HG02642 (cell line): ENCODE results near the gene NODAL.

Source experiments
- ATAC-seq: cut with Tn5 transposase; IDR thresholded peaks from one replicate; pipeline ENCODE4 v1.9.1; 2021; ENCODE audit warnings: mild to moderate bottlenecking; ENCODE audit not compliant: unreplicated experiment, poor library complexity

Gene NODAL

DNA sequence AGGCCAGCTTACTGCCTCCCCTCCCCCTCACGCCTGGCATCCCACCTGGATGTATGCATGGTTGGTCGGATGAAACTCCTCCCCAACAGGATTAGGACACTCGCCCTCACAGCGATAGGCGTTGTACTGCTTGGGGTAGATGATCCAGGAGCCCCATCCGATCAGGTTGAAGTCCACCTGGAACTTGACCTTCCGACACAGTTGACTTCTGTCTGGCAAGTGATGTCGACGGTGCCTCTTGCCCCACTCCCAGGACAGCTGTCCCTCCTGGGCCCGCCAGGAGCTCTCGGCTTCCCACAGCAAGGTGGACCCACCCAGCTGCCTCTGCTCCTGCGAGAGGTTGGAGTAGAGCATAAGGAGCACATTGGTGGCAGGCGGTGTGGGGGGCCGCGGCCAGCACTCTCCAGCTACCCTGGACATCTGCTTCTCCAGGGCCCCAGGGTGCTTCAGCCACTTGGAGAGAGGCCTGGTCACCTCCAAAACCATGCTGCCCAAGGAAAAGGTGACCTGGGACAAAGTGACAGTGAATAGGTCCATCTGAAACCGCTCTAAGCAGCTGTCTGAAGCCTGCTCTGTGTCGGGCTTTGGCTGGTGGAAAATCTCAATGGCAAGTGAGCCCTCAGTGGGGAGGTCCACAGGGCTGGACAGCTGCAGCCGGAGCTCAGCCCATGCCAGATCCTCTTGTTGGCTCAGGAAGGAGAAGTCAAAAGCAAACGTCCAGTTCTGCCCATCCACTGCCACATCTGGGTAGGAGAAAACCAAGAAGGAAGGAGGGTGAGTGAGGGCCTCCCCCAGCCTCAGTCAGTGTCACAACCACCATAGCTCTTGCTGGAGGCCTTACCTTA, 6.0 kb downstream of the NODAL start:
- no peak for ATAC-seq

DNA sequence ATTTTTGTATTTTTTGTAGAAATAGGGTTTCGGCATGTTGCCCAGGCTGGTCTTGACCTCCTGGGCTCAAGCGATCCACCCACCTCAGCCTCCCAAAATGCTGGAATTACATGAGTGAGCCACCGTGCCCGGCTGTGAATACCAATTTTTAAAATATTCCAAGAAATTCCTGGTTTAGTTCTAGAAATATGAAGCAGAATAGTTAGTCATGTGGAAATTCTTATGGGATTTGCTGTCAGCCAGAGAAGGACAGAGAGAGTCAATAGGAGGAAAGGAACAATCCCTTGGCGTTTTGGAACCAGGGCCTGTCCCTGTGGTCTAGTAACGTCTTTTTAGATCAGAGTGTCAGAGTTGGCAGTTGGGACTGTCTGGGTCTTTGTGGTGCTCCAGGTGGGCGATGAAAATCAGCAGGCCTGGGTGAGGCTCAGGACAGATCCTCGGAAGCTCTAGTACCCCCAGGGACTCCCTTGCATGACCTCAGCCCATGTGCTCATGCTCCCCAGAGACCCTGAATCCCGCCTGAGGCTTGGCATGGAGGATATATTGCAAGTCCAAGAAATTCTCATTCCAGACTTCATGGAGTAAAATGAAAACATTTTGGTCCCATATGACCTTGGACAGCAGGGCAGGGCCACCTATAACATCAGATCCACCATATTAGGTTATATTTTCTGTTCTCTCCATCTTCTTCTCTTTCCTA, 7.8 kb downstream of the NODAL start:
- ATAC-seq = no peak

DNA sequence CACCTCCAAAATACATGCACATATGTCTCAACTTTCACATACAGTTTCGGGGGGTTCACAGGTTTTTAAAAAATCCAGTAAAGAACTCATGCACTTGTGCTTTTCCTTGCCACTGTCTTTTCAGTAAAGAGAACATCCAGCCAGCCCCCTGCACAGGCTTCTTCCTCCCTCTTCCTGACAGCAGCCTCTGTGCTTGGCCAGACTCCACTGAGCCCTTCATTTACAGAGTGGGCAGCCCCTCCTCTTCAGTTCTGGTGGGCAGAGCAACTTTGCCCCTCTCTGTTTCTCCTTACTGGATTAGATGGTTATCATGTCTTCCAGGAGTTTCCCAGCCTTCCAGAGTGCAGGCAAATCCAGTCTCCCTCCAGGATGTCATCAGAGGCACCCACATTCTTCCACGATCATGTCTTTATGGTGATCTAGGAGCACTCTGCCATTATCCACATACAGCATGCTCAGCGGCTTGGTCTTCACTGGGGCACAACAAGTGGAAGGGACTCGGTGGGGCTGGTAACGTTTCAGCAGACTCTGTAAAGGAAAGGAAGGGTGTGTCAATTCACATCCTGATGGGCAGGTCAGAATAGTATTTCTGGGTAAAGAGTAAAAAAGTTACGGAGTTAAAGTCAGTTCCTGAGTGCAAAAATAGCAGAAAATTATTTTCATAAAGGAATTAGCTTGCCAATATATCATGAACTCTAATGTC, 8.8 kb downstream of the NODAL start:
- no peak for ATAC-seq

DNA sequence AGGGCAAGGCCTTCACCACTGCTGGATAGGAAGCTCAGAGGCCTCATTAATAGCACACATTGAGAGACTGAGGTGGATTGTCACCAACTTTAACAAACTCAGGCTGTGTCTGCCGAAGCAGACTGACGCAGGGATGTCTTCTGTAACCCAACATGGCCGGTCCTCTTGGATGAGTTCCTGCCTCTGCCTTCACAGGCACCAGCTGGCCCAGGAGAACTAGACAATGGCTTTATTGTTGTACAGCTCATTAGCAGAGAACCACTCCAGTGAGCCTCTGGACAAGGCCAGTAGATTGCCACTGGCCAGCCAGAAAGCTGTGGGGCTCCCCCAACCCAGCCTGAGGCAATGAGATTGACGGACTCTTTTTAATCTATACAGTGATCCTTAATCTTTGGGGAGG, 9.4 kb downstream of the NODAL start:
- ATAC-seq = no peak

- ATAC-seq = no peak
Observed at GRCh38 chr10:70430493-70431445, 10.7 kb downstream of the NODAL start.

DNA sequence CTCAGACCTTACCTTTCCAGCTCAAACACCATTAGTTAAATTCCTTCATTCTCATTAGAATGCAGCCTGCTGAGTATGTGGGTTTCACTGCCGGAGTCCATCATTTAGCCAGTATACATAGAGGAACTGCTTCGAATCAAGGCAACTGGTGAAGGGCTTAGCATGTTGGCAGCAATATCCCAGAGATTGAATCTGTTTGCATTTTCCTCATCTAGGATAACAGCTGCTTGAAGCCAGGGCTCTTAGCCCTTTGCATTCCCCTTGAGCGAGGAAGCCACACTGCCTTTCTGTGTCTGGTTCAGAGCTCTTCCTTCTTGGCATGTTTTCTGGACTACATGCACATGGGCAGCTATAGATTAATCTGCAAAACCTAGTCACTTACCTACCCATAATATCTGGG, 14.7 kb downstream of the NODAL start:
- ATAC-seq = no peak

GRCh38 chr10:70425096-70425495, 16.4 kb downstream of the NODAL start:
- no peak for ATAC-seq

DNA sequence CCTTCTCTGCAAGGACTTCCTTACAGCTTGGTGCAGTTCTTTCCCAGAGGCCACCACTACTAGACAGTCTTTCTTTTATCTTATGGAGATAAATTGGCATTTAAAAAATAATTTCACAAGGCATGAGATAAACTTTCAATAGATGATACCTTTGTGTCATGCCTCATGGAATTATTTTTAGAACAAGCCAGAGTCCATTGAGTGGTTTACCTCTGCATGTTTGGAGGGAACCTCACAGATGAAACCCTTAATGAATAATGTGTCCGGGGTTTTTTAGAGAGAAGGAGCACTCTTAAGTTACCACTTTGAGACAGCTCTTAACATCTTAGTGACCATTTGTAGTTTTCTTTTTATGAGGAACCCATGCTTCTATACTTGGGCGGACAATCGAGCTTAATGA, 17.2 kb downstream of the NODAL start:
- no peak for ATAC-seq

DNA sequence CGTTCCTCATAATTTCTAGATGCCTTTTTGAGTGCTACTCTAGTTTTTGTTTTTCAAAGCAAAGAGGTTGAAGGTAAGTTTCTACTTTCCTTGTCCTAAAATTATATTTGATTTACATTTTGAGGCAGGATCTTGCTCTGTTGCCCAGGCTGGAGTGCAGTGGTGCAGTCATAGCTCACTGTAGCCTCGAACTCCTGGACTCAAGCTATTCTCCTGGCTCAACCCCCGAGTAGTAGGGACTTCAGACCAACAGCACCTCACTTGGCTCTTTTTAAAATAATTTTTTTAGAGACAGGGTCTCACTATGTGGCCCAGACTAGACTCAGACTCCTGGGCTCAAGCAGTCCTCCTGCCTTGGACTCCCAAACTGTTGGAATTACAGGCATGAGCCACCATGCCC, 22.8 kb downstream of the NODAL start:
- no peak for ATAC-seq

DNA sequence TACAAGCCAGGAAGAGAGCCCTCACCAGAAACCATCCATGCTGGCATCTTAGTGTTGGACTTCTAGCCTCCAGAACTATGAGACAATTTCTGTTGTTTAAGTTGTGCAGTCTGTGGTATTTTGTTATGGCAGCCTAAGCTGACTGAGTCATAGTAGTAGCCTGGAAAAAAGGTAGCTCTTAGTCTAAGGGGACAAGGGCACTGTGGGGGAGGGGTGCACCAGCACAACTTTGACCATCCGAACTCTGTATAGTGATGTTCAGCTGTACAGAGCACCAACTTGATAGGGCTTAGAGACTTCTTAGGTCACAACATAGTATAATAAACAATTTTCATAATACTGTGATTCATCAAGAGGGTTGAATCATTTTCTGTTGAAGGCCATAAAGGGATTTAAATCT, 23.3 kb downstream of the NODAL start:
- ATAC-seq = no peak

DNA sequence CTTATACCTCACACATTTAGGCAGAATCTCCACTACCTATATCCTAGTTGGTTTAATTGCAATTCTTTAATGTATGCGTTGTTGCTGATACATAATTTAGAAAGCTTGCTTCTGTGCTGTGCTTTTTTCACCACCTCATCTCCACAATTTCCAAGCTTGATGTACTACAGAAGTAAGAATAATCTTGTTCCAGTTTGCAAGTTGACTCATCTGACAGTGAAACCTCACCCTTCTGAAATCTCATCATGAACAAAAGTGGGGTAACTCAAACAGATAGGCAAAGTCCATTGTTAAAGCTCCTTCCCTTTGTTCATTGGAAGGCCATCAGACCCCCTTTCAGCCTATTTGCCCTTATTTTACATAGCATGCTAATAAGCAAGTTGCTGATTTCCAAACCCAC, 23.9 kb downstream of the NODAL start:
- no peak for ATAC-seq

DNA sequence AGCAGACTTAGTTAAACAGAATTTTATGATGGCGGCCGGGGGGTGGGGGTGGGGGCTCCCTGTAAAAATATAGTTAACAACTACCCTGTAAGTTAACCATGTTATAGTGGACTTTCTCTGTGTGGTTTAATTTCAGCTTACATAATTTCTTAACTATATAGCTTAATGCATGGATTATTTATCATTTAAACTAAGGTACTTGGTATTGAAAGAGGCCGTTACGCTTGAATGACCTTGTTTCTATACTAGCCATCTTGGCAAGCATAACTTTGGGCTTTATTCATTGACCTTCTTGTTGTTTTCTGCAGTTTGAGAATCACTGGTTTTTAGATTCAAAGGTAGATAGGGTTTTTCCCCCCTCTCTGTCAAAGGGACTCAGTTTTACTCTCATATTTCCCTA, 29.1 kb downstream of the NODAL start:
- ATAC-seq = no peak

GRCh38 chr10:70410608-70411007, 30.9 kb downstream of the NODAL start:
- no peak for ATAC-seq

GRCh38 chr10:70409772-70410171, 31.7 kb downstream of the NODAL start:
- no peak for ATAC-seq

- no peak for ATAC-seq
Observed at GRCh38 chr10:70405037-70405824, 36.2 kb downstream of the NODAL start.

GRCh38 chr10:70404787-70405036, 36.8 kb downstream of the NODAL start:
- no peak for ATAC-seq

DNA sequence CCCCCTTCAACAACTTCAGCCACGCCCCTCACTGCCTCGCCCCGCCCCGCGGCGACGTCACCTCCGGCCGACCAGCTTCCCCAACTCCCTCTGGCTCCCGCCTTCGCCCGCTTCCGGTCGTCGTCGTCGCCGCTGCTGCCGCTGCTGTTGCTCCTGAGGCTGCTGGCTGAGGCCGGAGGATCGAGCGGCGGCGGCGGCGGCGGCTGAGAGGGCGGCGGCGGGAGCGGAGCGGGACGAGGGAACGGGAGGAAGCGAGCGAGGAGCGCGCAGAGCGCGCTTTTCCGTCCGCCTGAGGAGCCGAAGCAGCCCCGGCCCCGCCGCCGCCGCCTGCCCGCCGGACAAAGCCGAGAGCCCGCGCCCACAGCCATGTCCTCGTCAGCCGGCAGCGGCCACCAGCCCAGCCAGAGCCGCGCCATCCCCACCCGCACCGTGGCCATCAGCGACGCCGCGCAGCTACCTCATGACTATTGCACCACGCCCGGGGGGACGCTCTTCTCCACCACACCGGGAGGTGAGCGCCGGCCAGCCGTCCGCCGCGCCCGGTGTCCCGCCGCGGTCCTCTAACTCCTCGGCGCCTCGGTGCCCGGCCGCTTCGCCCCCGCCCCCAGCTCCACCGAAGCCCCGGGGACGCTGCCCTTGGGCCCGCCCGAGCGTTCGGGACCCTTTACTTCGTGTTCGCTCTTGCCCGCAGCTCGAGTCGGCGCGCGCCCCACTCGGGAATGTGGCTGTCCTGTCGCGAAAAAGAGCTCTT, 37.3 kb downstream of the NODAL start, which contains the start of gene EIF4EBP2:
Gene EIF4EBP2 (plus strand): TSS at position 110 of the 751 bp plus-strand sequence. CDS start 257 bp downstream, at position 367.
- ATAC-seq = peak; percentile 89

GRCh38 chr10:70403483-70404035, 37.9 kb downstream of the NODAL start:
- no peak for ATAC-seq

DNA sequence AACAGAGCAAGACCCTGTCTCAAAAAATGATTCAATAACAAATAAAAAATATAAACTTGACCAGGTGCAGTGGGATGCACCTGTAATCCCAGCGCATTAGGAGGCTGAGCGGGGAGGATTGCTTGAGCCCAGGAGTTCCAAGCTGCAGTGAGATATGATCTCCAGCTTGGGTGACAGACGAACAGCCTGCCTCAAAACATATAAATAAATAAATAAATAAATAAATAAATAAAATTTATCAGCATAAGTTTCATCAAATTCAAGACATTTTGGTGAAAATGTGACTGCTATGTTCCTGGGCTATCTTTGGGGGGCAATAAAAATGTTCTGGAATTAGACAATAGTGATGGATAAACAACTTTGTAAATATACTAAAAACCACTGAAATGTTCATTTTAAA, 42.3 kb downstream of the NODAL start:
- no peak for ATAC-seq
